Measurements from ENCODE around the gene ZBTB8OS.

DNA sequence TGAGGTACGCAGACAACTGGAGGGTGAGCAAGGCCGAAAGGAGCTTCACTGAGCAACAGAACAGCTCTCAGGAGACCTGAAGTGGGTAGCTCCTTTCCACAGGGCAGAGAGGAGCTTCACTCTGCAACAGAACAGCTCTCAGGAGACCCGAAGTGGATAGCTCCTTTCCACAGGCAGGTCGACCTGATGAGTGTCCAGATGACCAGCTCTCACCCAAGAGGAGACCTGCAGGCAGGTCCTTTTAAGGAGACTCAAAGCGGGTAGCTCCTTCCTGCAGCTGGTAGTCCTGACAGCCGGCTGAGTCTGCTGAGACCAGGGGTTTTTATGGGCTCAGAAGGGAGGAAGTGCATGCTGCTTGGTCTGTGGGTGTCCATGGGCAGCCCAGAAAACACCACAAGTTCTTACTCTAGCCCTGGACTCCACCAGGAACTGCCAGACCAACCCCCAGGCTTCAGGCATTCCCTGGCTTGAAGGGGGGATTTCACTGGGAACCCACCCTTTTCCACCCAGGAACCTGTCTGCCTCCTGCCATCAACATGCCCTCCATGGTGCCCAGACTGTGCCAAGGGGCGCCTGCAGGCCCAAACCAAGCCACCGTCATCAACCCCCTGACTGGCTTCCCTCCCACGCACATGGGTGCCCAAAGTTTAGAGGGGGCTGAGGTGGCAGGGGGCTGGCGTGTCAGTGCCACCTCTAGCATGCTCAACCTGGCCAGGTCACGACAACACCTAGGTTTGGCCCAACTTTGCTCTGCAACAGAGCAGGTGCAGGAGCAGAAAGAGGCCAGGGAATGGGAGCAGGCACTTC is 43.6 kb downstream of the ZBTB8OS start:
- TF ChIP-seq, protein P1, sequence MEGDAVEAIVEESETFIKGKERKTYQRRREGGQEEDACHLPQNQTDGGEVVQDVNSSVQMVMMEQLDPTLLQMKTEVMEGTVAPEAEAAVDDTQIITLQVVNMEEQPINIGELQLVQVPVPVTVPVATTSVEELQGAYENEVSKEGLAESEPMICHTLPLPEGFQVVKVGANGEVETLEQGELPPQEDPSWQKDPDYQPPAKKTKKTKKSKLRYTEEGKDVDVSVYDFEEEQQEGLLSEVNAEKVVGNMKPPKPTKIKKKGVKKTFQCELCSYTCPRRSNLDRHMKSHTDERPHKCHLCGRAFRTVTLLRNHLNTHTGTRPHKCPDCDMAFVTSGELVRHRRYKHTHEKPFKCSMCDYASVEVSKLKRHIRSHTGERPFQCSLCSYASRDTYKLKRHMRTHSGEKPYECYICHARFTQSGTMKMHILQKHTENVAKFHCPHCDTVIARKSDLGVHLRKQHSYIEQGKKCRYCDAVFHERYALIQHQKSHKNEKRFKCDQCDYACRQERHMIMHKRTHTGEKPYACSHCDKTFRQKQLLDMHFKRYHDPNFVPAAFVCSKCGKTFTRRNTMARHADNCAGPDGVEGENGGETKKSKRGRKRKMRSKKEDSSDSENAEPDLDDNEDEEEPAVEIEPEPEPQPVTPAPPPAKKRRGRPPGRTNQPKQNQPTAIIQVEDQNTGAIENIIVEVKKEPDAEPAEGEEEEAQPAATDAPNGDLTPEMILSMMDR (IDR thresholded peaks at IDR 0.05) = no peak
- TF ChIP-seq IRF1 (CRISPR knock-in tag; IDR thresholded peaks at IDR 0.05) (no peak), USF2 (CRISPR knock-in tag; IDR thresholded peaks at IDR 0.05) (no peak), FOXK1 (CRISPR knock-in tag; IDR thresholded peaks at IDR 0.05) (no peak), FOXJ3 (CRISPR knock-in tag; IDR thresholded peaks at IDR 0.05; ENCODE audit: borderline replicate concordance) (no peak), E2F4 (CRISPR knock-in tag; IDR thresholded peaks at IDR 0.05; ENCODE audit: borderline replicate concordance, low read depth) (no peak), JUN (CRISPR knock-in tag; IDR thresholded peaks at IDR 0.05) (no peak), MXD4 (CRISPR knock-in tag; IDR thresholded peaks at IDR 0.05; ENCODE audit: borderline replicate concordance) (no peak), TCF7 (CRISPR knock-in tag; IDR thresholded peaks at IDR 0.05; ENCODE audit: low read depth) (no peak), ZSCAN18 (CRISPR knock-in tag; IDR thresholded peaks at IDR 0.05) (no peak), SP1 (CRISPR knock-in tag; conservative IDR thresholded peaks at IDR 0.05) (no peak), USF1 (CRISPR knock-in tag; IDR thresholded peaks at IDR 0.05) (no peak)
- TF ChIP-seq, protein P2, sequence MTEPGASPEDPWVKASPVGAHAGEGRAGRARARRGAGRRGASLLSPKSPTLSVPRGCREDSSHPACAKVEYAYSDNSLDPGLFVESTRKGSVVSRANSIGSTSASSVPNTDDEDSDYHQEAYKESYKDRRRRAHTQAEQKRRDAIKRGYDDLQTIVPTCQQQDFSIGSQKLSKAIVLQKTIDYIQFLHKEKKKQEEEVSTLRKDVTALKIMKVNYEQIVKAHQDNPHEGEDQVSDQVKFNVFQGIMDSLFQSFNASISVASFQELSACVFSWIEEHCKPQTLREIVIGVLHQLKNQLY (CRISPR knock-in tag; IDR thresholded peaks at IDR 0.05) = no peak
- TF ChIP-seq, protein P3, sequence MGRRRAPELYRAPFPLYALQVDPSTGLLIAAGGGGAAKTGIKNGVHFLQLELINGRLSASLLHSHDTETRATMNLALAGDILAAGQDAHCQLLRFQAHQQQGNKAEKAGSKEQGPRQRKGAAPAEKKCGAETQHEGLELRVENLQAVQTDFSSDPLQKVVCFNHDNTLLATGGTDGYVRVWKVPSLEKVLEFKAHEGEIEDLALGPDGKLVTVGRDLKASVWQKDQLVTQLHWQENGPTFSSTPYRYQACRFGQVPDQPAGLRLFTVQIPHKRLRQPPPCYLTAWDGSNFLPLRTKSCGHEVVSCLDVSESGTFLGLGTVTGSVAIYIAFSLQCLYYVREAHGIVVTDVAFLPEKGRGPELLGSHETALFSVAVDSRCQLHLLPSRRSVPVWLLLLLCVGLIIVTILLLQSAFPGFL (CRISPR knock-in tag; IDR thresholded peaks at IDR 0.05; ENCODE audit: borderline replicate concordance) = no peak
